Stomach (tissue), 9 donors: Measurements from ENCODE around the gene TARS2. TPM values are rescaled to one million over a fixed set of nuclear protein-coding genes. Genes with fewer than 3 reads are reported as not detected.

Experiments used
- DNase-seq, 2 donors: peaks; one replicate each; pipeline versions ENCODE4 v3.0.0 to v3.0.0-alpha.2; 2013 to 2019
- H3K27ac ChIP-seq, 5 donors: fragments of 200-600 bp in 4 of 5; sonication (generic) in 4 of 5; one replicate each; pipeline ENCODE4 v1.5.1; 2013 to 2019; ENCODE audit warnings: mild to moderate bottlenecking in 1 of 5, moderate library complexity in 1 of 5
- H3K27me3 ChIP-seq, 3 donors: fragments of 200-600 bp; sonication (generic); one replicate each; pipeline ENCODE4 v1.5.1; 2017 to 2019; ENCODE audit warnings: mixed run types in 1 of 3
- H3K36me3 ChIP-seq, 4 donors: fragments of 200-600 bp; sonication (generic); 1 replicate in 3 of 4; 2 replicates in 1 of 4; pipeline ENCODE4 v1.5.1; 2016 to 2019
- H3K4me1 ChIP-seq, 4 donors: fragments of 200-600 bp; sonication (generic); one replicate each; pipeline ENCODE4 v1.5.1; 2016 to 2019
- H3K4me3 ChIP-seq, 4 donors: fragments of 200-600 bp; sonication (generic) in 3 of 4; one replicate each; pipeline ENCODE4 v1.5.1; 2016 to 2019; ENCODE audit warnings: mild to moderate bottlenecking in 1 of 4
- H3K9me3 ChIP-seq, 4 donors: fragments of 200-600 bp; sonication (generic); one replicate each; pipeline ENCODE4 v1.5.1; 2016 to 2019
- EP300 ChIP-seq: sonication (generic); formaldehyde crosslinking; IDR thresholded peaks from one replicate; pipeline ENCODE4 v1.6.1; 2017; ENCODE audit warnings: antibody characterized with exemption
- POLR2A ChIP-seq, 4 donors: fragments of 450-650 bp; IDR thresholded peaks; one replicate each; pipeline ENCODE4 v1.6.1; 2016; ENCODE audit warnings: antibody characterized with exemption in 4 of 4, control low read depth in 2 of 4, mild to moderate bottlenecking in 1 of 4, moderate library complexity in 1 of 4
- POLR2AphosphoS5 ChIP-seq, 3 donors: sonication (generic); formaldehyde crosslinking; IDR thresholded peaks; one replicate each; pipeline ENCODE4 v1.6.1; 2016; ENCODE audit warnings: antibody characterized with exemption in 3 of 3
- WGBS, 5 donors: extraction: QIAGEN DNeasy Blood & Tissue Kit in 3 of 5; methylation state at CpG; one replicate each; pipeline versions ENCODE4 v1.1.5 to v1.1.7; 2013 to 2018; 5-methylcytosine and 5-hydroxymethylcytosine counted together
- intact Hi-C: fragments of 100-400 bp; cut with DNase I; formaldehyde crosslinking; loops from one replicate; pipeline ENCODE4 v1.15.1; 2023; ENCODE audit warnings: low total_unique reads
- polyA plus RNA-seq, 3 donors: library from polyadenylated mRNA; stranded (reverse); fragments of 200-250 nt; gene quantifications; one replicate each; pipeline ENCODE4 v1.2.3, GENCODE V29; 2013
- total RNA-seq, 5 donors: library from RNA; depleted of rRNA; stranded (reverse); fragments of >200 nt; gene quantifications; one replicate each; pipeline versions ENCODE4 v1.1.0 to v1.2.3, GENCODE V29; 2014 to 2016
- TF ChIP-seq, protein P1 (sequence below), 7 experiments: fragments of 450-650 bp in 4 of 7; fragments of 200-600 bp in 3 of 7; sonication (generic) in 3 of 7; IDR thresholded peaks; one replicate each; pipeline ENCODE4 v1.5.1; 2016 to 2019; ENCODE audit warnings: antibody characterized with exemption in 7 of 7, control low read depth in 2 of 7, mild to moderate bottlenecking in 1 of 7
- donor health status: healthy with polysubstance abuse.
- donor health status: Bipolar disorder and iron deficiency.
- donor health status: healthy.

TARS2 gene
- total and polyA plus RNA-seq, 8 donors, result 3.5 to 46.2 (median 11.0) TPM

DNA sequence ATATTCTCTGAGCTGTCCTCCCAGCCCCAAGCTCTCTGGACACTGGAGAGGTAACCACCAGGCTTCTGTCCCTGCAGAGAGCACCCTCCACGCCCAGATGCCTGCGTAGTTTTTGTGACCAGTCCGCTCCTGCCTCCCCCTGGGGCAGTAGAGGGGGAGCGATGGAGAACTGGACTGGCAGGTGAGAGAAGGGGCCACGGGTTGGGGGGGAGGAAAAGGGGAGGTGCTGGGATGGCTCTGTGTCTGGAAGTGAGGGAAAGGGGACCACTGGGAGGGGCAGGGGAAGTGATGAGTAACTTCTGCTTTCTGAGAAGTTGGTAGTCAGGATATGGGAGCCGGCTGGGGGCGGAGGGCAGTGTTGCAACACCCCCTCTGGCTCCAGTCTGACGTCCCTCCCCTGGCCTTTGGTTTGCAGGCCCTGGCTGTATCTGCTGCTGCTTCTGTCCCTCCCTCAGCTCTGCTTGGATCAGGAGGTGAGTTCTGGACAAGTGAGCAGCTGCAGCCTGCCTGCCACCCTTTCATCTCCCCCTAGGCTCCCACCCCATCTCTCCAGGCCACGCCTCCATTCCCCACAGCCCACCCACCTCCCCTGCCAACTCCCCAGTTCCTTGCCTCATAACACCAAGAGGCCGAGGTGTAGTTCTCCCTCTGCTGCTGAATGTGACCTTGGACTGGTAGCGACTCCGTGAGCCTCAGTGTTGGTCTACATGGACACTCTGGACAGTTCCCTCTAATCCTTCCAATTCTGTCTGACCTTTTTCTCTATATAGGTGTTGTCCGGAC lies 65.1 kb downstream of the TARS2 start:
- DNase-seq, result peak; percentile 65 to 91
- Histone ChIP-seq H3K27me3 (no peaks in the 10 kb centered on the region), H3K36me3 (peaks cover 0 to 38% (median 24%) of the 10 kb centered on the region in 4 donors), H3K4me1 (peaks cover 38 to 75% (median 60%) of the 10 kb centered on the region in 4 donors), H3K4me3 (peak overlapping the region in 1 of 4 donors; percentile 10), H3K9me3 (no peaks in the 10 kb centered on the region), H3K27ac (peak overlapping the region; percentile 57 to 93 (median 85))
- 37 to 39% (median 38%) methylated on average over 11 to 13 of the region's 13 CpGs for WGBS, 5 donors
- intact Hi-C loops, result loop anchor here (10.0 kb wide), 1 partner anchor 72 kb away; the partner anchor contains the start of gene ENSA
- TF ChIP-seq POLR2AphosphoS5 (IDR thresholded peaks at IDR 0.05) (peak; percentile 11 to 76 (median 57)), POLR2A (IDR thresholded peaks at IDR 0.05) (no peak), EP300 (peak; percentile 46)
- TF ChIP-seq, protein P1, sequence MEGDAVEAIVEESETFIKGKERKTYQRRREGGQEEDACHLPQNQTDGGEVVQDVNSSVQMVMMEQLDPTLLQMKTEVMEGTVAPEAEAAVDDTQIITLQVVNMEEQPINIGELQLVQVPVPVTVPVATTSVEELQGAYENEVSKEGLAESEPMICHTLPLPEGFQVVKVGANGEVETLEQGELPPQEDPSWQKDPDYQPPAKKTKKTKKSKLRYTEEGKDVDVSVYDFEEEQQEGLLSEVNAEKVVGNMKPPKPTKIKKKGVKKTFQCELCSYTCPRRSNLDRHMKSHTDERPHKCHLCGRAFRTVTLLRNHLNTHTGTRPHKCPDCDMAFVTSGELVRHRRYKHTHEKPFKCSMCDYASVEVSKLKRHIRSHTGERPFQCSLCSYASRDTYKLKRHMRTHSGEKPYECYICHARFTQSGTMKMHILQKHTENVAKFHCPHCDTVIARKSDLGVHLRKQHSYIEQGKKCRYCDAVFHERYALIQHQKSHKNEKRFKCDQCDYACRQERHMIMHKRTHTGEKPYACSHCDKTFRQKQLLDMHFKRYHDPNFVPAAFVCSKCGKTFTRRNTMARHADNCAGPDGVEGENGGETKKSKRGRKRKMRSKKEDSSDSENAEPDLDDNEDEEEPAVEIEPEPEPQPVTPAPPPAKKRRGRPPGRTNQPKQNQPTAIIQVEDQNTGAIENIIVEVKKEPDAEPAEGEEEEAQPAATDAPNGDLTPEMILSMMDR (IDR thresholded peaks at IDR 0.05), result no peak

DNA sequence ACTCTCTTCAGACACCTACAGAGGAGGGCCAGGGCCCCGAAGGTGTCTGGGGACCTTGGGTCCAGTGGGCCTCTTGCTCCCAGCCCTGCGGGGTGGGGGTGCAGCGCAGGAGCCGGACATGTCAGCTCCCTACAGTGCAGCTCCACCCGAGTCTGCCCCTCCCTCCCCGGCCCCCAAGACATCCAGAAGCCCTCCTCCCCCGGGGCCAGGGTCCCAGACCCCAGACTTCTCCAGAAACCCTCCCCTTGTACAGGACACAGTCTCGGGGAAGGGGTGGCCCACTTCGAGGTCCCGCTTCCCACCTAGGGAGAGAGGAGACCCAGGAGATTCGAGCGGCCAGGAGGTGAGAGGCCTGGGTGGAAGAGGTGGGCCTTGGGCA lies 65.7 kb downstream of the TARS2 start:
- WGBS, 5 donors, result 76 to 94% (median 83%) methylated on average over 8 to 12 of the region's 12 CpGs
- no peaks in the 10 kb centered on the region for H3K9me3 ChIP-seq
- peak overlapping the region in 1 of 4 donors; percentile 10 for H3K4me3 ChIP-seq
- no peaks in the 10 kb centered on the region for H3K27me3 ChIP-seq
- H3K4me1 ChIP-seq, result peaks cover 38 to 80% (median 59%) of the 10 kb centered on the region in 4 donors
- H3K27ac ChIP-seq, result peak overlapping the region; percentile 57 to 93 (median 85)
- TF ChIP-seq, protein P1 (IDR thresholded peaks at IDR 0.05), result no peak
- TF ChIP-seq POLR2A (IDR thresholded peaks at IDR 0.05) (no peak), POLR2AphosphoS5 (IDR thresholded peaks at IDR 0.05) (no peak), EP300 (no peak)
- peak in 1 of 2 donors; percentile 18 for DNase-seq
- intact Hi-C loops, result loop anchor here (10.0 kb wide), 1 partner anchor 72 kb away; the partner anchor contains the start of gene ENSA
- peaks cover 0 to 44% (median 30%) of the 10 kb centered on the region in 4 donors for H3K36me3 ChIP-seq

DNA sequence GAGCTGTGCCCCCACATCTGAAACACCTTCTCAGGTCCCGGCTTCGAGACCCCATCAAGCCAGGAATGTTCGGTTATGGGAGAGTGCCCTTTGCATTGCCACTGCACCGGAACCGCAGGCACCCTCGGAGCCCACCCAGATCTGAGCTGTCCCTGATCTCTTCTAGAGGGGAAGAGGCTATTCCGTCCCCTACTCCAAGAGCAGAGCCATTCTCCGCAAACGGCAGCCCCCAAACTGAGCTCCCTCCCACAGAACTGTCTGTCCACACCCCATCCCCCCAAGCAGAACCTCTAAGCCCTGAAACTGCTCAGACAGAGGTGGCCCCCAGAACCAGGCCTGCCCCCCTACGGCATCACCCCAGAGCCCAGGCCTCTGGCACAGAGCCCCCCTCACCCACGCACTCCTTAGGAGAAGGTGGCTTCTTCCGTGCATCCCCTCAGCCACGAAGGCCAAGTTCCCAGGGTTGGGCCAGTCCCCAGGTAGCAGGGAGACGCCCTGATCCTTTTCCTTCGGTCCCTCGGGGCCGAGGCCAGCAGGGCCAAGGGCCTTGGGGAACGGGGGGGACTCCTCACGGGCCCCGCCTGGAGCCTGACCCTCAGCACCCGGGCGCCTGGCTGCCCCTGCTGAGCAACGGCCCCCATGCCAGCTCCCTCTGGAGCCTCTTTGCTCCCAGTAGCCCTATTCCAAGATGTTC lies 66.3 kb downstream of the TARS2 start:
- DNase-seq, result no peak
- H3K4me3 ChIP-seq, result no peak overlapping the region
- H3K4me1 ChIP-seq, result peaks cover 34 to 80% (median 57%) of the 10 kb centered on the region in 4 donors
- no peak for TF ChIP-seq EP300
- no peak for TF ChIP-seq POLR2AphosphoS5 (IDR thresholded peaks at IDR 0.05)
- TF ChIP-seq, protein P1 (IDR thresholded peaks at IDR 0.05), result no peak
- TF ChIP-seq POLR2A (IDR thresholded peaks at IDR 0.05), result no peak
- peaks cover 0 to 50% (median 33%) of the 10 kb centered on the region in 4 donors for H3K36me3 ChIP-seq
- no peaks in the 10 kb centered on the region for H3K27me3 ChIP-seq
- H3K27ac ChIP-seq, result peak overlapping the region in 4 of 5 donors; percentile 83 to 93 (median 86)
- intact Hi-C loops, result loop anchor here (10.0 kb wide), 1 partner anchor 71 kb away; the partner anchor contains the start of gene ENSA
- 82 to 90% (median 85%) methylated on average over 10 to 23 of the region's 23 CpGs for WGBS, 5 donors
- H3K9me3 ChIP-seq, result no peaks in the 10 kb centered on the region

DNA sequence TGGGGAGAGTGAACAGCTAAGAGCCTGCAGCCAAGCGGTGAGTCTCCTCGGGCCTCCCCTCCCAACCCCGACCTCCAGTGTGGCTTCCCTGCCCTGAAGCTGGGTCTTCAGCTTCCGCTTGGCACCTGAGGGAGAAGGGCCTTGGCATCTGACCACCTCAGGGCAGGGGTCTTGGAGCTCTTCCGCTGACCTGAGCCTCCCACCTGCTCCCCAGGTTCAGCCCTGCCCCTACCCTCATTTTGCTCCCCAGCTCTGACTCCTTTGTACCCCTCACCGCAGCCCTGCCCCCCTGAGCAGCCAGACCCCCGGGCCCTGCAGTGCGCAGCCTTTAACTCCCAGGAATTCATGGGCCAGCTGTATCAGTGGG lies 66.8 kb downstream of the TARS2 start:
- peak overlapping the region in 3 of 5 donors; percentile 83 to 93 (median 85) for H3K27ac ChIP-seq

More for the DNA sequence above, 66.8 kb downstream of the TARS2 start:
- Histone ChIP-seq H3K9me3 (no peaks in the 10 kb centered on the region), H3K4me3 (no peak overlapping the region), H3K36me3 (peaks cover 0 to 54% (median 35%) of the 10 kb centered on the region in 4 donors), H3K27me3 (no peaks in the 10 kb centered on the region), H3K4me1 (peaks cover 37 to 84% (median 59%) of the 10 kb centered on the region in 4 donors)
- intact Hi-C loops, result loop anchor here (10.0 kb wide), 1 partner anchor 71 kb away; the partner anchor contains the start of gene ENSA
- TF ChIP-seq POLR2A (IDR thresholded peaks at IDR 0.05), result no peak
- no peak for TF ChIP-seq POLR2AphosphoS5 (IDR thresholded peaks at IDR 0.05)
- TF ChIP-seq EP300, result no peak
- TF ChIP-seq, protein P1 (IDR thresholded peaks at IDR 0.05), result no peak
- no peak for DNase-seq
- 80 to 94% (median 87%) methylated on average over 7 to 8 of the region's 8 CpGs for WGBS, 5 donors
